Fibroblast of villous mesenchyme (primary cell): ENCODE data around the gene PPFIBP2. TPM values are rescaled to one million over a fixed set of nuclear protein-coding genes. Genes with fewer than 3 reads are reported as not detected.
"Not testable (repeated sequence)": the region's sequence is repeated elsewhere in the genome, so short reads cannot be mapped to it uniquely, and the experiment has no call there.

Source experiments
- DNase-seq: peaks from one replicate; pipeline ENCODE4 v3.0.0-alpha.2; 2010; ENCODE audit warnings: low read depth
- H3K4me3 ChIP-seq: 2 replicates; pipeline ENCODE4 v1.5.1; 2011; ENCODE audit warnings: low read depth, mild to moderate bottlenecking, low read length
- CTCF ChIP-seq: IDR thresholded peaks from 2 replicates; pipeline ENCODE4 v1.5.1; 2012; ENCODE audit warnings: low read depth, mild to moderate bottlenecking, low read length; ENCODE audit not compliant: insufficient read depth
- total RNA-seq: library from RNA; depleted of rRNA; stranded (reverse); fragments of >200 nt; gene quantifications from 2 replicates; pipeline ENCODE4 v1.2.3, GENCODE V29; 2012

PPFIBP2 gene
- total RNA-seq, 1 donor = 20.3 TPM

GRCh38 chr11:7657306-7658025, 143.7 kb downstream of the PPFIBP2 start:
- no peak overlapping the region for H3K4me3 ChIP-seq
- DNase-seq = peak; percentile 71
- TF ChIP-seq CTCF = peak; percentile 67

GRCh38 chr11:7663531-7663930, 149.7 kb downstream of the PPFIBP2 start:
- DNase-seq, H3K4me3 ChIP-seq: not testable (repeated sequence)

GRCh38 chr11:7664867-7665266, 151.1 kb downstream of the PPFIBP2 start:
- no peak overlapping the region for H3K4me3 ChIP-seq
- TF ChIP-seq CTCF = no peak
- DNase-seq = no peak

GRCh38 chr11:7665473-7666291, 151.9 kb downstream of the PPFIBP2 start:
- DNase-seq = peak; percentile 73
- TF ChIP-seq CTCF = peak; percentile 88
- no peak overlapping the region for H3K4me3 ChIP-seq

GRCh38 chr11:7666292-7666866, 152.6 kb downstream of the PPFIBP2 start:
- no peak for TF ChIP-seq CTCF
- H3K4me3 ChIP-seq = no peak overlapping the region
- DNase-seq = no peak

GRCh38 chr11:7667460-7667859, 153.7 kb downstream of the PPFIBP2 start:
- H3K4me3 ChIP-seq = no peak overlapping the region
- peak; percentile 29 for DNase-seq
- TF ChIP-seq CTCF = no peak

- no peak for DNase-seq
- TF ChIP-seq CTCF = no peak
- H3K4me3 ChIP-seq = no peak overlapping the region
Observed at GRCh38 chr11:7668464-7668863, 154.7 kb downstream of the PPFIBP2 start.
